Measurements from ENCODE around the gene TNFSF15.

TNFSF15 gene

GRCh38 chr9:114787214-114787613, 18.6 kb downstream of the TNFSF15 start:
- DNase-seq = no peak

- DNase-seq = no peak
Measured at GRCh38 chr9:114785866-114786650, 19.8 kb downstream of the TNFSF15 start.

- no peak for DNase-seq
Measured at GRCh38 chr9:114784721-114785279, 21.0 kb downstream of the TNFSF15 start.

GRCh38 chr9:114782586-114782985, 23.3 kb downstream of the TNFSF15 start:
- DNase-seq = no peak

GRCh38 chr9:114779352-114779845, 26.4 kb downstream of the TNFSF15 start:
- DNase-seq = peak; percentile 34

GRCh38 chr9:114777821-114778609, 27.8 kb downstream of the TNFSF15 start:
- DNase-seq = no peak

GRCh38 chr9:114776683-114777399, 29.0 kb downstream of the TNFSF15 start:
- no peak for DNase-seq

GRCh38 chr9:114775981-114776380, 29.9 kb downstream of the TNFSF15 start:
- DNase-seq = no peak

GRCh38 chr9:114775121-114775520, 30.7 kb downstream of the TNFSF15 start:
- DNase-seq = no peak

GRCh38 chr9:114774524-114774923, 31.3 kb downstream of the TNFSF15 start:
- no peak for DNase-seq

- DNase-seq = no peak
Measured at GRCh38 chr9:114771889-114772288, 34.0 kb downstream of the TNFSF15 start.

GRCh38 chr9:114770991-114771390, 34.8 kb downstream of the TNFSF15 start:
- DNase-seq = no peak

- no peak for DNase-seq
Measured at GRCh38 chr9:114769624-114770023, 36.2 kb downstream of the TNFSF15 start.

- no peak for DNase-seq
Measured at GRCh38 chr9:114763220-114763619, 42.6 kb downstream of the TNFSF15 start.

GRCh38 chr9:114761523-114761922, 44.3 kb downstream of the TNFSF15 start:
- DNase-seq = no peak

GRCh38 chr9:114759512-114760341, 46.1 kb downstream of the TNFSF15 start:
- no peak for DNase-seq

GRCh38 chr9:114757984-114758383, 47.9 kb downstream of the TNFSF15 start:
- no peak for DNase-seq

GRCh38 chr9:114757395-114757794, 48.4 kb downstream of the TNFSF15 start:
- no peak for DNase-seq

GRCh38 chr9:114756920-114757319, 48.9 kb downstream of the TNFSF15 start:
- DNase-seq = no peak

- DNase-seq = no peak
Measured at GRCh38 chr9:114754581-114754980, 51.3 kb downstream of the TNFSF15 start.

- DNase-seq = no peak
Measured at GRCh38 chr9:114746591-114747346, 59.1 kb downstream of the TNFSF15 start.

Measured in NCI-H510A (cell line).